IMR-90 (cell line): ENCODE measurements around the gene SLC27A1. TPM values are rescaled to one million over a fixed set of nuclear protein-coding genes. Genes with fewer than 3 reads are reported as not detected.

Experiments used
- ATAC-seq: fragments of 200-7000 bp; cut with Tn5 transposase; 2 replicates; pipeline ENCODE4 v1.9.1; 2020; ENCODE audit warnings: low read depth, mild to moderate bottlenecking, moderate library complexity
- BruUV-seq: library from RNA; stranded (reverse); fragments of 400-500 nt; replicated peaks from 2 replicates; lab custom pipeline; 2021; lab: Mats Ljungman, UMichigan
- CTCF ChIA-PET: fragments of 300-600 bp; formaldehyde crosslinking; extraction: SDS; loops from one replicate; lab custom pipeline; 2021; ENCODE audit warnings: antibody characterized with exemption; lab: Yijun Ruan, JAX
- POLR2A ChIA-PET: fragments of 300-600 bp; sonication (Branson Sonifier 250); formaldehyde crosslinking; loops from one replicate; lab custom pipeline; 2022; ENCODE audit warnings: antibody characterized with exemption; ENCODE audit not compliant: unreplicated experiment; lab: Charles Lee
- DNase-seq: peaks from one replicate; pipeline ENCODE4 v3.0.0; 2013
- H2AFZ ChIP-seq: replicated peaks from 2 replicates; pipeline ENCODE3; 2013; ENCODE audit warnings: low read length, mild to moderate bottlenecking; ENCODE audit not compliant: poor library complexity
- H2AK5ac ChIP-seq: 2 replicates; pipeline ENCODE4 v1.6.1; 2013; ENCODE audit warnings: low read depth, low read length, inconsistent platforms
- H2AK9ac ChIP-seq: replicated peaks from 2 replicates; pipeline ENCODE3; 2013; ENCODE audit warnings: mild to moderate bottlenecking, low read depth, low read length, moderate library complexity; ENCODE audit not compliant: poor library complexity
- H2BK120ac ChIP-seq: 2 replicates; pipeline ENCODE4 v1.6.1; 2013; ENCODE audit warnings: low read depth, low read length, inconsistent platforms
- H2BK15ac ChIP-seq: 3 replicates; pipeline ENCODE4 v1.6.1; 2013; ENCODE audit warnings: low read depth, low read length, inconsistent platforms
- H2BK20ac ChIP-seq: 2 replicates; pipeline ENCODE4 v1.6.1; 2013; ENCODE audit warnings: low read depth, mild to moderate bottlenecking, inconsistent platforms, low read length, moderate library complexity
- H2BK5ac ChIP-seq: 2 replicates; pipeline ENCODE4 v1.6.1; 2013; ENCODE audit warnings: mild to moderate bottlenecking, low read depth, low read length, inconsistent platforms; ENCODE audit not compliant: poor library complexity, severe bottlenecking
- H3K14ac ChIP-seq: replicated peaks from 2 replicates; pipeline ENCODE4 v1.6.1; 2013; ENCODE audit warnings: low read depth, low read length, inconsistent platforms
- H3K18ac ChIP-seq: 2 replicates; pipeline ENCODE4 v1.6.1; 2013; ENCODE audit warnings: low read depth, low read length, control low read depth
- H3K23ac ChIP-seq: 2 replicates; pipeline ENCODE4 v1.6.1; 2013; ENCODE audit warnings: low read depth, low read length, inconsistent platforms
- H3K27ac ChIP-seq: 2 replicates; pipeline ENCODE4 v1.5.1; 2013; ENCODE audit warnings: mild to moderate bottlenecking, control low read depth, low read length; ENCODE audit not compliant: insufficient read depth
- H3K27me3 ChIP-seq: 2 replicates; pipeline ENCODE4 v1.6.1; 2013; ENCODE audit warnings: low read length; ENCODE audit not compliant: control insufficient read depth, insufficient read depth
- H3K36me3 ChIP-seq: 2 replicates; pipeline ENCODE4 v1.6.1; 2013; ENCODE audit warnings: low read length, mixed read lengths; ENCODE audit not compliant: control insufficient read depth, insufficient read depth
- H3K4ac ChIP-seq: 2 replicates; pipeline ENCODE4 v1.6.1; 2013; ENCODE audit warnings: low read depth, low read length, inconsistent platforms
- H3K4me1 ChIP-seq: 2 replicates; pipeline ENCODE4 v1.6.1; 2013; ENCODE audit warnings: low read length, mixed read lengths; ENCODE audit not compliant: control insufficient read depth, insufficient read depth
- H3K4me2 ChIP-seq: 2 replicates; pipeline ENCODE4 v1.6.1; 2013; ENCODE audit warnings: low read depth, mild to moderate bottlenecking, control low read depth, low read length, moderate library complexity
- H3K4me3 ChIP-seq: 2 replicates; pipeline ENCODE4 v1.5.1; 2013; ENCODE audit warnings: low read depth, mild to moderate bottlenecking, control low read depth, low read length, moderate library complexity; ENCODE audit not compliant: insufficient read depth
- H3K56ac ChIP-seq: 2 replicates; pipeline ENCODE4 v1.6.1; 2013; ENCODE audit warnings: low read length, inconsistent platforms; ENCODE audit not compliant: insufficient read depth; ENCODE audit errors: extremely low read depth
- H3K79me1 ChIP-seq, 2 experiments: 2 replicates each; pipeline ENCODE4 v1.6.1; 2013; ENCODE audit warnings: low read length in 2 of 2, inconsistent platforms in 1 of 2, low read depth in 1 of 2
- H3K9ac ChIP-seq: 2 replicates; pipeline ENCODE4 v1.6.1; 2013; ENCODE audit warnings: low read depth, low read length, control low read depth
- H3K9me1 ChIP-seq: 2 replicates; pipeline ENCODE4 v1.6.1; 2013; ENCODE audit warnings: low read length, inconsistent platforms; ENCODE audit not compliant: insufficient read depth
- H3K9me3 ChIP-seq: 2 replicates; pipeline ENCODE4 v1.6.1; 2013; ENCODE audit warnings: low read length; ENCODE audit not compliant: control insufficient read depth, insufficient read depth
- H4K20me1 ChIP-seq: 2 replicates; pipeline ENCODE4 v1.6.1; 2013; ENCODE audit warnings: low read length, inconsistent platforms; ENCODE audit not compliant: insufficient read depth
- H4K5ac ChIP-seq: 2 replicates; pipeline ENCODE4 v1.6.1; 2013; ENCODE audit warnings: mild to moderate bottlenecking, low read depth, low read length, control low read depth
- H4K8ac ChIP-seq, 2 experiments: 2 replicates each; pipeline ENCODE4 v1.6.1; 2013; ENCODE audit warnings: low read depth in 2 of 2, low read length in 2 of 2, control low read depth in 1 of 2, inconsistent platforms in 1 of 2
- H4K91ac ChIP-seq: 2 replicates; pipeline ENCODE4 v1.6.1; 2013; ENCODE audit warnings: low read depth, low read length, inconsistent platforms; ENCODE audit not compliant: insufficient read depth
- BHLHE40 ChIP-seq: fragments of 150-350 bp; IDR thresholded peaks from 2 replicates; pipeline ENCODE4 v1.6.1; 2016; ENCODE audit warnings: mild to moderate bottlenecking, low read depth, low read length
- CEBPB ChIP-seq: IDR thresholded peaks from 2 replicates; pipeline ENCODE4 v1.6.1; 2012; ENCODE audit warnings: low read depth, low read length, improper control_type of control experiment
- CTCF ChIP-seq: conservative IDR thresholded peaks from 2 replicates; pipeline ENCODE4 v1.5.1; 2012; ENCODE audit warnings: mild to moderate bottlenecking, low read depth, low read length, improper control_type of control experiment
- FOS ChIP-seq: fragments of 150-350 bp; IDR thresholded peaks from 2 replicates; pipeline ENCODE4 v1.6.1; 2016; ENCODE audit warnings: low read depth, low read length
- MXI1 ChIP-seq: IDR thresholded peaks from 2 replicates; pipeline ENCODE4 v1.6.1; 2012; ENCODE audit warnings: low read depth, mild to moderate bottlenecking, low read length, moderate library complexity, borderline replicate concordance
- NFE2L2 ChIP-seq: fragments of 150-350 bp; IDR thresholded peaks from 2 replicates; pipeline ENCODE4 v1.6.1; 2016; ENCODE audit warnings: low read depth, mild to moderate bottlenecking, low read length
- POLR2A ChIP-seq: IDR thresholded peaks from 2 replicates; pipeline ENCODE4 v1.6.1; 2012; ENCODE audit warnings: mild to moderate bottlenecking, low read depth, low read length
- WGBS, 2 experiments: methylation state at CpG; one replicate each; pipeline versions ENCODE4 v1.1.5 to v1.1.7; 2013; ENCODE audit warnings: missing lambda C conversion rate in 2 of 2; ENCODE audit not compliant: insufficient read length in 1 of 2; ENCODE audit errors: extremely low coverage in 2 of 2; 5-methylcytosine and 5-hydroxymethylcytosine counted together
- dilution Hi-C: fragments of 300-500 bp; cut with HindIII; formaldehyde crosslinking; loops from one replicate; pipeline ENCODE4 v1.14.3; 2018; ENCODE audit warnings: low sequenced_read_pairs; ENCODE audit not compliant: unreplicated experiment
- in situ Hi-C: fragments of 300-500 bp; cut with MboI; formaldehyde crosslinking; loops from 3 replicates; pipeline ENCODE4 v1.14.3; 2019; ENCODE audit warnings: low sequenced_read_pairs, inconsistent platforms, mixed read lengths
- intact Hi-C: fragments of 100-400 bp; cut with micrococcal nuclease; formaldehyde crosslinking; loops from 2 replicates; pipeline ENCODE4 v1.10.0; 2022
- polyA plus RNA-seq, 3 experiments: library from polyadenylated mRNA; depleted of rRNA; stranded (reverse); fragments of >200 nt; gene quantifications; 2 replicates each; pipeline ENCODE4 v1.2.3, GENCODE V29; 2012; ENCODE audit warnings: low replicate concordance in 1 of 3
- total RNA-seq: library from RNA; depleted of rRNA; stranded (reverse); fragments of >200 nt; gene quantifications from 2 replicates; pipeline ENCODE4 v1.2.3, GENCODE V29; 2012

SLC27A1 gene
- total and polyA plus RNA-seq, 2 of the 4 experiments (the other 2 are of a cell fraction): 4.8 to 12.9 TPM

- no peak overlapping the region for H2AFZ ChIP-seq
- POLR2A ChIA-PET: no interaction called here
- dilution Hi-C loops: no loop called here
These were observed 48.4 kb upstream of the SLC27A1 start for GRCh38 chr19:17421942-17422341.

More at GRCh38 chr19:17421942-17422341, 48.4 kb upstream of the SLC27A1 start:
- Histone ChIP-seq H3K79me1 (peaks cover 5 to 12% of the 10 kb centered on the region in 2 experiments; a peak in 3 of 4 replicates), H3K56ac (no peak overlapping the region), H3K14ac (no peak overlapping the region), H3K9me3 (no peaks in the 10 kb centered on the region), H2BK15ac (no peak overlapping the region), H3K18ac (no peak overlapping the region), H2AK5ac (no peak overlapping the region), H3K23ac (no peak overlapping the region), H3K4me1 (peaks cover 4% of the 10 kb centered on the region; the same call in 1 of the 2 replicates), H3K4me3 (no peak overlapping the region), H2BK20ac (no peak overlapping the region), H4K5ac (no peak overlapping the region), H3K4ac (no peak overlapping the region), H2BK5ac (no peak overlapping the region), H3K36me3 (peaks cover 5% of the 10 kb centered on the region; the same call in 1 of the 2 replicates), H4K91ac (no peak overlapping the region), H4K20me1 (no peaks in the 10 kb centered on the region), H2AK9ac (no peak overlapping the region), H4K8ac (no peak overlapping the region), H3K9me1 (peaks cover 7% of the 10 kb centered on the region; the same call in 1 of the 2 replicates), H3K9ac (no peak overlapping the region), H2BK120ac (no peak overlapping the region), H3K27ac (no peak overlapping the region), H3K27me3 (no peaks in the 10 kb centered on the region), H3K4me2 (no peak overlapping the region)
- DNase-seq: no peak
- CTCF ChIA-PET: no interaction called here
- WGBS, 2 experiments: 100% methylated on average over 2 of the region's 4 CpGs; no CpG with 5 or more reads in 1 of the 2 experiments
- no peak for TF ChIP-seq CTCF
- TF ChIP-seq MXI1: no peak
- no peak for TF ChIP-seq FOS
- TF ChIP-seq NFE2L2: no peak
- TF ChIP-seq CEBPB: no peak
- no peak for TF ChIP-seq POLR2A
- TF ChIP-seq BHLHE40: no peak
- intact Hi-C loops (no loop called here), in situ Hi-C loops (no loop called here)
- no TSS peak for BruUV-seq
- ATAC-seq: no peak
